Stimulated activated CD8-positive, alpha-beta memory T cell treated with anti-CD3 and anti-CD28 coated beads, Interleukin-2, amount 100 ng/mL, for 48 hours (primary cell): ENCODE data around the gene MAN2B2.
"Not testable (repeated sequence)": the region's sequence is repeated elsewhere in the genome, so short reads cannot be mapped to it uniquely, and the experiment has no call there.

Source experiments
- DNase-seq, 2 donors: peaks; one replicate each; pipeline ENCODE4 v3.0.0-alpha.2; 2020; ENCODE audit warnings: low read depth in 2 of 2

MAN2B2 gene

DNA sequence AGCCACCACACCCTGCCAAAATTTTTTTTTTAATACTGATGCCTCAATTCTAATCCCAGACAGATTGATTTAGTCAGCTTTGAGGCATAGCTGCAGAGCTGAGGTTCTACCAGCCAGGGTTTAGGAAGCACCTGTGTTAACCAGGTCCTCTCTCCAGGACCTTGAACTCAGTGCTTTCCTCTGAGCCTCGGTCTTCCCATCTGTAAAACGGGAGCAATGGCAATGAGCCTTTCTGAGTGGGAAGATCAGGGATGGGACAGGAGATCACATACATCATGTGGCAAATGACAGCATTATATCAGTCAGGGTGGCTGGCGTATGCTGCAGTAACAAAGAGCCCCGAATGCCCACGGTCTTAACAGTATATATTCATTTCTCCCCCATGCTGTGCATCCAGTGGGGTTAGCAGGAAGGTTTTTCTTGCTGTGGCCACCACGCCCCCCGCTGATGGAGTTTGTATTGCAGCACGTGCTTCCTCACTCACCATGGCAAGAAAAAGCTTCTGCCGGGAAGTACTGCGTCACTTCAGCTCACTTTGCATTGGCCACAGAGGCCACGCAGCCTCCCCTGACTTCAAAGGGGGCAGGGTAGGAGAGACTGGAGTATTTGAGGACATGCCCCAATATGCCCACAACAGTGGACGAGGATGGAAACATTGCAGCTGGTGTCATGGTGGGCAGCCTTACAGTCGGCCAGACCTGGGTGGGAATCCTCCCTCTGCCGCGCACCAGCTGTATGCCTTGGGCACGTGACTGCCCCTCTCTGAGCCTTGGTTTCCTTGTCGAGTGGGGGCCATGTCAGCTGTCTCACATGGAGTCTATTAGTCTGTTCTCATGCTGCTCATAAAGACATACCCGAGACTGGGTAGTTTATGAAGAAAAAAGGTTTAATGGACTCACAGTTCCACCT lies 41.4 kb downstream of the MAN2B2 start:
- DNase-seq, result no peak

DNA sequence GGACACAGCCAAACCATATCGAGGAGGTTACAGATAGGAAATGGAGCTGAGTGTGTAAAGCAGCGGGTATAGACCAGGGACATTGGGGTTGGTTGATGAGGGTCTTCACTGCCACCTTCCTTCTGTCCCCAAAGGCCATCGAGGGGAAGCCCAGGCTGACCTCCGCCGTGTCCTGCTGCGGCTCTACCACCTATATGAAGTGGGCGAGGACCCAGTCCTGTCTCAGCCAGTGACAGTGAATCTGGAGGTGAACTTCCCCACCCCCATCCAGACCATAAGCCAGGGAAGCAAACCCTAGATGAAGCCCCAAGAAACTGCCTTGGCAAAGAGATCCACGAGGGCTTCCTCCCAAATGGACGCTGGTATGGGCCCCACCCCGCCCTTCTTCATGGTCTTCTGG lies 42.3 kb downstream of the MAN2B2 start:
- DNase-seq, result no peak

DNA sequence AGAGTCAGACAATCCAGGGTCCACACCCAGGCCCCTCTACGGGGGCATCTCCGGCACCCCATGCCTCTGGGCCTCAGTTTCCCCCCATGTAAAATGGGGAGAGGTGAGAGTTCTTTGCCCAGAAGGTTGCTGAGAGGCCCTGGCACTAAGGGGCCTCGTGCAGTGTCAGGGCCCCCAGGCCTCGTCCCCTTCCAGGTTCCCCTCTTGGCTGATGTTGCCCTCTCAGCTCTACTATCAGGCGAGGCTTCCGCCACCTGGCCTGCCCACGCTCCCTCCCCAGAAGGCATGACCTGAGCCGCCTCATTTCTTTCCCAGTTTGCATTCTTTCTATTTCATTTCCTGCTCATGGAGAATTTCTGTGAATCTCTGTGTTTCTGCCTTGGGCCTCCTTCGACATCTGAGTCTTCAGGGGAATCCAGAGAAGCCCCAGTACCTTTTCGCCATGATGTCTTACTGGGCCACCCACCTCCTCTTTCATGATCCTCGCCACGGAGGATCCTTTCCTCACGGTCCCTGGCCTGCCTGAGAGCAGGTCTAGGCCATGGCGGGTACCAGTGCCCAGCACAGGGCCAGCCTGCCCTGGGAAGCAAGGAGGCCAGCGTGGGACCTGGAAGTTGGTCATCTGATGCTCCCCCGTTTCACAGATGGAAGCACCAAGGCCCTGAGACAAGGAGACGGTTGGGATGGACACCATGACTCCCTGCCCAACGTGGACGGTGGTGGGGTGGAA lies 43.6 kb downstream of the MAN2B2 start:
- no peak for DNase-seq

DNA sequence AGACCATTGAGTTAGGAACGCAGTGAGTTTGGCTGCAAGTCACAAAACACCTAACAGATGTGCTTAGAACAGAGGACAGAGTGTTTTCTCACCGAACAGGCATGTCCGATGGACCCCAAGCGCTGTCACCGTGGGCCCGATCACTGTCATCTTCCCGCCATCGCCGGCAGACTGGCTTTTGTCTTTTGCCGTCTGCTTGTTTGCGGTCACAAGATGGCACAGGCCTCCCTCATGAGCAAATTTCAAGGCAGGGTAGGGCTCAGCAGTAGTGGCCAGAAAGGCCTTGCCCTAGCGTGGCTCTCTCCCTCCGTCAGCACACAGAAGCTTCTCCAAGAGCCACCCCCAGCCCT lies 44.1 kb downstream of the MAN2B2 start:
- DNase-seq, result no peak

DNA sequence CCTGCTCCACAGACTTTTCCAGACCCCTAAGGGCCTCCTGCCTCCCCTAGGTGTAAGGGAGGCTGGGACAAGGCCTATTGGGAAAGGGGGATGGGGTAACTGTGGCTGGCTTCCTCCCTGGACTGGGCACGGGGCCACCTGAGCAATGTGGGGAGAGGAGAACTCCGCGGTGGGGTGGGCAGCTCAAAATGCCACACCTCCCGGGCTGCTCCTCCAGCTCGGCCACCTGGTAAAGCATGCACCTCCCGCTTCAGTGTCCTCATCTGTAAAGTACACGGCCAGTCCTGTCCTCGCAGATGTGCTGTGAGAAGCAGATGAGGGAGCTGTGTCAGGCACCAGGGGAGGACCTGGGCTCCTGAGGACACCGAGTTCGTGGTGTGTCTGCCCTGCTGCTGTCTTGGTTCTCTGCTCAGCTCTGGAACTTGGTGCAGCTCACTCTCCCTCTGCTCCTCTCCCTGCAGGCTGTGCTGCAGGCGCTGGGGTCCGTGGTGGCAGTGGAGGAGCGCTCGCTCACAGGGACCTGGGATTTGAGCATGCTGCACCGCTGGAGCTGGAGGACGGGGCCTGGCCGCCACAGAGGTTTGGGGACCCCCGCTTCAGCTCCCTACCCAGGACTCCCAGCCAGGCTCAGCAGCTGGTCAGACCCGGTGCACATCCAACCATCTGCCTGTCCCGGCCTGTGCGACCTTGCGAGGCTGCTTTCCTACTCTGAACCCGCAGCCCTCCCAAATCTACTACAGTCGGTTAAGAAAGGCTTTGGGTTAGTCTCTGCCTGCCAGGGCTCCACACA lies 44.7 kb downstream of the MAN2B2 start:
- no peak for DNase-seq

DNA sequence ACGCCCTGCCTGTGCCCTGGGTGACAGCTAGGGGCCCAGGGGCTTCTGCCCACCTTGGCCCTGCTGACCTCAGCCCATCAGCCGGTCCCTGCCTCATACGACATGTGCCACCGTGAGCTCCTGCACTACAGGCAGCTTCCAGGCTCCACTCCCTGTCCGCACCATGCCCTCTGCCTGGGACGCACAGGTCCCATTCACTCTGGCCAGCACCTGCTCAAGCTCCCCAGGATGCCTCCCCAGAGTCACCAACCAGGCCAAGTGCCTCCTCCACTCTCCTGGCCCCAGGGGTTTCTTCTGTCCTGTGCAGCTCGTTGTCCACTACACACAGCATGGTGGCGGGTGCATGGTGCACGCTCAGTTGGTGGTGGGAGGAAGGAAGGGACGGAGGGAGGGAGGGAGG lies 45.3 kb downstream of the MAN2B2 start:
- DNase-seq, result no peak

DNA sequence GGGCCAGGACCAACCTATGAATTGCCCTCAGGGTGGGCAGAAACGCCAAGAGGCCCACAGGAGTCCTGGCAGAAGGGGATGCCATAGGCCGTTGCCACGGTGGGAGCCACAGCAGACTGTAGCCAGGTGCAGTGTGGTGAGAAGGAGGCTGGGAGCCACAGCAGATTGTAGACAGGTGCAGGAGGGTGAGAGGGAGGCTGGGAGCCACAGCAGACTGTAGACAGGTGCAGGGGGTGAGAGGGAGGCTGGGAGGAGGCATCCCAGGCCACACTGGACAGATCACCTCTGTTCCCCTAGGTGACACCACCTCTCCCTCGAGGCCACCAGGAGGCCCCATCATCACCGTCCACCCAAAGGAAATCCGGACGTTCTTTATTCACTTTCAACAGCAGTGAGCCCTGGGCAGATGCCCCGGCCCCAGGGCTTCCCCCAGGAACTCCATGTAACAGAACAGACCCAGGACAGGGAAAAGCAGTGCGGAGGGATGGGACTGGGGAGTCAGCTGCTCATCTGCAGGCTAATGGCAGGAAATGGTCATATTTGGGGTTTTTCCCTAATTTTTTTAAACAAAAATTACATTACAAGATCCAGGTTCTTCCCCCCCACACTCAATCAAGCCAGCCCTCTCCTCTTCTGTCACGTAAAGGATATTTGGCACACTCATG lies 46.0 kb downstream of the MAN2B2 start:
- DNase-seq, result no peak

DNA sequence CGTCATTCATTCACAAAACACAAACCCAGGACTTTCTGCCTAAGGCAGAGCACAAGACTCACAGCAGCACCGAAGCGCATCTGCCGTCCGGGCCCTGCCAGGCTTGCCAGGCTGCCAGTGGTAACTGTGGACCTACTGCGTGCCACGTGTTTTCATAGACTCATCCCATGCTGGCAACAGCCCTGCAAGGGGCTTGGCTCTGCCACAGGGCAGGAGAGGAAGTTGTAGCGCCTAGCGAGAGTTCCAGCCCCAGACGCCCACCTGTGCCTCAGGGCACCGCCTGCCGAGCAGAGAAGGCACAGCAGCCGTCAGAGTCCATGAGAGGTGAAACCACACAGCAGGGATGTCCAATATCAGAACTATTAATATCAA lies 46.6 kb downstream of the MAN2B2 start:
- DNase-seq, result no peak

DNA sequence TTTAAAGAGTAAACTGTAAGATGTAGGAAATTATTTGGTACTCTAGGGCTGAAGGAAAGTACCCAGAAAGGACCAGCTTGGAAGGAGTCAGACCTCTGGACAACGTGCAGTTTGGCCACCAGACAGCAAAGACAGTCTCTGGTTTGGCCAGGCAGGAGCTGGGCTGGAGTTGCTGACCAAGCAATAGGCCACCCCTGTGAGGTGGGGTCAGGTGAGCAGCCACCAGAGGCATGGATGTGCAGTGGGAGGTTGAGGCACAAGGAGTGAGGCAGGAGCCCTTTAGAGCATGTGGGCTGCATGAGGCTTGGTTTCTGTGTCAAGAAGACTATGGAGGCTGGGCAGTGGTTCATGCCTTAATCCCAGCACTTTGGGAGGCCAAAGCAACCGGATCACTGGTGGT lies 47.8 kb downstream of the MAN2B2 start:
- no peak for DNase-seq

DNA sequence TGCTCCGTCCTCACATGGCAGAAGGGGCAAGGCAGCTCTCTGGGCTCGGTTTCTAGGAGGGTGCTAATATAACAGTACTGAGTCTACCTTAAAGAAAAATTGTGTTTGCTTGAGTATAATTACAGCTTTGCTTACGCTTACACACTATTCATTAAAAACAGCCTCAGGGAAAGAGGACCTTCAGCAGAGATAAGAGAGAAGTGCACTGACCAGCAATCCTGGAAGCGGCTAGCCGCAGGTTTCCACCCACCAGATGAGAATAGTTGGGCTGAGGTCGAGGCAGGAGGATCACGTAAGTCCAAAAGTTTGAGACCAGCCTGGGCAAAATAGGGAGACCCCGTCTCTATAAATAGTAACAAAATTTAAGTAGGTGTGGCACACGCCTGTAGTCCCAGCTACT lies 50.3 kb downstream of the MAN2B2 start:
- no peak for DNase-seq

DNA sequence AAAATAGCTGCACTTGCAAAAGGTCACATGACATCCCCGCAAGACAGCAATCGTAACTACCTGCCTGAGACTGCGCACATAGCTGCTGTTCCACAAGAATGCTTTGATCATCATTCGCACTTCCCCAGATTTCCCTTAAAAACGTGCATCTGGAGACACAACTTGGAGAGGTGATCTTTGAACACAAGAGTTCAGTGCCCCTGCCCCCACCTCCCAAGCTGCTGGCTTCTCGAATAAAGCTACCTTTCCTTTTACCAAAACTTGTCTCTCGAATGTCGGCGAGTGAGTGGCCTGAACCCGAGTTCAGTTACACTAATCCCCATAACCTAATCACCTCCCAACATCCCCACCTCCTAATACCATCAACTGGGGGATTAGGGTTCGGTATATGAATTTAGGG lies 51.1 kb downstream of the MAN2B2 start:
- DNase-seq, result no peak

DNA sequence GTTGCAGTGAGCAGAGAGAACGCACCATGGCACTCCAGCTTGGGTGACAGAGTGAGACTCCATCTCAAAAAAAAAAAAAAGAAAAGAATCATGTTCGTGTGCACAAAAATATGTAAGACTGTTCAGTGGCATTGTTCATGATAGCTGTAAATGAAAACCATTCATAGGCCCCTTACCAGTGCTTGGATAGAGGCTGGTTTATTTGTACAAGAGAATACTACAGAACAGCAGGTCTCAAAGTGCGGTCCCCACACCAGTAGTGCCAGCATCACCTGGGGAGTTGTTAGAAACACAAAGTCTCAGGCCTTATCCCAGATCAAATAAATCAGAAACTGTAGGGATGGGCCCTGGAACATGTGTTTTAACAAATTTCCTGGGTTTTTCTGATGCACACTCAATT lies 52.8 kb downstream of the MAN2B2 start:
- no peak for DNase-seq

DNA sequence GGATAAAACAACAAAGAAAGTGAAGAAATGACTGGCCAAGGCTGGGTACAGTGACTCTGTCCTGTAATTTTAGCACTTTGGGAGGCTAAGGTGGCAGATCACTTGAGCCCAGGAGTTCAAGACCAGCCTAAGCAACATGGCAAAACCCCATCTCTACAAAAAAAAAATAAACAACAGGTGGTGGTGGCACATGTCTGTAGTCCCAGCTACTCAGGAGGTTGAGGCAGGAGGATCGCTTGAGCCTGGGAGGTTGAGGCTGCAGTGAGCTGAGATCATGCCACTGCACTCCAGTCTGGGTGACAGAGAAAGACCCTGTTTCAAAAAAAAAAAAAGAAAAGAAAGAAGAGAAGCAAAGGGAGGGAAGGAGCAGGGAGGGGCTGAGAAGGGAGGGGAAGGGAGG lies 53.5 kb downstream of the MAN2B2 start:
- not testable (repeated sequence) for DNase-seq

DNA sequence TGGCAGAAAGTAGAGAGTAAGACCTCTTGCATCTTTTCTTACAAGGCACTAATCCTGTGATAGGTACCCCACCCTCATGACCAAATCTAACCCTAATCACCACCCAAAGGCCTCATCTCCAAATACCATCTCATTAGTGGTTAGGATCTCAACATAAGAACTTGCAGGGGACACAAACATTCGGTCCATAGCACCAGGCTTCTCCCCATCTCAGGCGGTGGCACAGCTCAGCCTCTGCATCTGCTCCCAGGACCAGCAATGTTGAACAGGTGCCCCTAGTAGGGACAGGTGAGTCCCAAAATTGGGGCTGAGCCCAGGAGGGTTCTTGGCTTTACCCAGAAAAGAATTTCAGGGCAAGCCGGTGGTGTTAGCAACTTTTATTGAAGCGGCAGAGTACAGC lies 57.1 kb downstream of the MAN2B2 start:
- DNase-seq, result no peak

DNA sequence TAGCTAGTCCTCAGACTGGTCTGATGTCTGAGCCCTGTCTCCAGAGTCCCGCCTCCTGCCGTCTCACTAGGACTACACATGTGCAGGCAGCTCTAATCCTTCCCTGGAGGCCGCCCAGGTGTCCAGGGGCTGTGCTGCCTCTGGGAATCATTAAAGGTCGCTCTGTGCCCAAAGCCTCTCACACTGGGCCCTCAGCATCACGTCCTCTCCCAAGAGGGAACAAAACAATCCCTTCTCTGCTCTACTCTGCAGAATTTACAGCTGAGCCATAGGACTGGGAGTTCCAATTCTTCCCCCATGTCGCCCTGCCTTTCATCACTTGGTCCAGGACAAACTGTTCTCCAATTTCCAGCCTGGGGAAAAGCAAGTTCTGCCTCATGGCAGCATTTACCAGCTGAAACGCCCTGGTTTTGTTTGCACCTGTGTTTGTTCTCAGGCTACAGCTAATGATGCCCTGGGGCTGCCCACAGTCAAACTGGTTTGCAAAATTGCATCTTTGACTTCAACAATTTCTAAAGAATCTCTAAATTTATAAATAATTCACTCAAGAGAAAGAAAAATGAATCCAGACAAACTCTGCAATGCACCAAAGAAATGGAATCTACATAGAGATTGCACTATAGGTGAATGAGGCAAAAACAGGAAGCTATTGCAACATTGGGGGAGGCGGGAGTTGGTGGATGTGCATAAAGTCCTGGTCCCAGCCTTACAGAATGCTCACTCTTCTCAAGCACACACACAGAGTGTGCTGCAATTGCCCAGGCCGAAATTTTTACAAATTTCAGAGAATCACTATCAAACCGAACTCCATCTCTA lies 58.3 kb downstream of the MAN2B2 start:
- DNase-seq, result no peak

DNA sequence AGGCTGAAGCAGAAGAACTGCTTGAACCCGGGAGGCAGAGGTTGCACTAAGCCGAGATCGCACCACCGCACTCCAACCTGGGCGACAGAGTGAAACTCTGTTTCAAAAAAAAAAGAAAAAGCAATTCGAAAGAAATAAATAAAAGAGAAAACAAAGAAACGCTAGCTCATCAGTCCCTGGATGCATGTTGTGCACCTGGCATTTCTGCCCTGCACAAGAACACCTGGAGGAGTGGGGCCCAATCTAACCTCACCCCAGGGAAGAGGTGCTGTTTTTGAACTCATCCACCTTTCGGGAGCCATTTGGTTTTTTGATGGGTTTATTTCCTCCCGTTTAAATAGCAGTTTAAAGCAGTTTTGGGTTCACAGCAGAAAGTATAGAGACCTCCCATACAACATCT lies 59.8 kb downstream of the MAN2B2 start:
- no peak for DNase-seq

DNA sequence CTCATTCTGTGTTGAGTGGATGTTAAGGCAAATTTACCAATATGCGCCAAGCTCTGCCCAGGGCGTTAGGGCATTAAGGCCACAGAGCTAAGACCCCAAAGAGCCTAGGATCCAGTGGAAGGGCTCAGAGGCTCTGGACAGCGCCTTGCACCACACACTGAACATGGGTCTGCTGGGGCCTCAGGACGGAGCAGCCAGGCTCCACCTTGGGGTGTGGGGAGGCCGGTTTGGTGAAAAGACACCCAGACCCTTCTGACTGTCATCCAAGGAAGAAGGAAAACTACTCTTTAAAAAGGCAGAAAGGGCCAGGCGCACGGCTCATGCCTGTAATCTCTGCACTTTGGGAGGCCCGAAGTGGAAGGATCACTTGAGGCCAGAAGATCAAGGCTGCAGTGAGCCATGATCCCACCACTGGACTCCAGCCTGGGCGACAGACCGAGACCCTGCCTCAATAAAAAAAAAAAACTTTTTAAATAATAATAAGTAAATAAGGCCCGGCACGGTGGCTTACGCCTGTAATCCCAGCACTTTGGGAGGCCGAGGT lies 64.2 kb downstream of the MAN2B2 start:
- no peak for DNase-seq

DNA sequence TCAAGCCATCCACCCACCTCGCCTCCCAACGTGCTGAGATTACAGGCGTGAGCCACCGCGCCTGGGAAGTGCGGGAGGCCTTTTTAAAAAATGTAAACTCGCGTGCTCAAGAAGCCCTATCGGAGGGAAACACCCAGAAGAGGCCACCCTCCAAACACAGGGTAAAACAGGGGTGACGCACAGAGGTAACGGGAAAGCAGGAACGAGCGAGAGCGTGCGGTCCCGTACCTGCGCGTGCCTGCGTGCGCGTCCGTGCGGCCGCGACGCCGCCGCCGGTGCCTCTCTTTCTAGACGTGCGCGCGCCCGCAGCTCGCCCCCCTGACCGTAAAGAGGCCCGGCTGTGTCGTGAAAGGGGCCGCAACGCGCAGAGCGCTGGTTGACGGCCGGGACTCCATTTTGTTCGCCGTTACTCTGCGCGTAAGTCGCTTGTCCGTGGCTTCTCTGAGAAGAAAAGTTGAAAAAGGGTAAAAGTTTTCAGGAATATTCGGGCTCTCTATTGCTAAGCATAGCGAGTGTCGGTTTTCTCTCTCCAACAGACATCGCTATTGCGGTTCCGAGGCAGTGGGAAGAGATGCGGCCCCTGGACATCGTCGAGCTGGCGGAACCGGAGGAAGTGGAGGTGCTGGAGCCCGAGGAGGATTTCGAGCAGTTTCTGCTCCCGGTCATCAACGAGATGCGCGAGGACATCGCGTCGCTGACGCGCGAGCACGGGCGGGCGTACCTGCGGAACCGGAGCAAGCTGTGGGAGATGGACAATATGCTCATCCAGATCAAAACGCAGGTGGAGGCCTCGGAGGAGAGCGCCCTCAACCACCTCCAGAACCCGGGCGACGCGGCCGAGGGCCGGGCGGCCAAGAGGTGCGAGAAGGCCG lies 65.5 kb downstream of the MAN2B2 start, which contains the start of gene MRFAP1:
Gene MRFAP1 (plus strand): TSS at position 394 of the 872 bp plus-strand sequence. CDS start 178 bp downstream, at position 572.
- DNase-seq, result peak; percentile 82 to 91

DNA sequence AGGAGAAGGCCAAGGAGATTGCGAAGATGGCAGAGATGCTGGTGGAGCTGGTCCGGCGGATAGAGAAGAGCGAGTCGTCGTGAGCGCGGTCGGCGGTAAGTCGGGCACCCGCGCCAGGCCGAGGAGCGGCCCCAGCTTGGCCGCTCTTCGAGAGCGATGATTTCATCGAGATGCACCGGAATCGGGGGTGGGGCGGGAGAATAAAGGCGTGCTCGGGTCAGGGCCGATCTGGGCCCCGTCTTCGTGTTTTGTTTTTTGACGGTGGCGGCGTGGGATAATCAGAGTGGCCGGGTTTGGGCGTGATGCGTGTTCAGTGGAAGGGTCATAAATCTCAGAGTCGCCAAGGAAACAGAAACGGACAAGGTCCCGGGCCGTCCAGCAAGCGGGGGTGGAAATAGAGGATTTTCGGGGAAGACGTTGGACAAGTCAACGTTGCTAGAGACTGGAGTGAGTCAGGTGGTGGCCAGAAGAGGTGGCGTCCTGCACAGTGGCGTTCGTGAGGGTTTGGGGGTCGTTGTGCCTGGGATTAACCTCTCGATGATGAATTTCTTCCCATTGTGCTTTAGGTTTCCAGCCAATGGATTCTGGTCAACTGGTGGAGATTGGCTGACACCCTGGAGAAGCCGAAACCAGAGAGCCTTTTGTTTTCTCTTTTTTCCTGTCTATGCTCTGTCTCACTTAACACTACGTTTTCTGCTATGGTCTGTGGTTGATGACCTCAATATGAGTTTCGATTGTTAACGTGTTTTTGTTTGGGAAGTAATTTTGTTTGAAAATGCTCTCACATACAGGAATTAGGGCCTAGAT lies 66.4 kb downstream of the MAN2B2 start:
- no peak for DNase-seq
